Kidney glomerular epithelial cell (primary cell): ENCODE data around the gene ACADL.
"Not testable (repeated sequence)": the region's sequence is repeated elsewhere in the genome, so short reads cannot be mapped to it uniquely, and the experiment has no call there.

Experiments
- DNase-seq: peaks from one replicate; lab custom pipeline; 2025; lab: John Stamatoyannopoulos, UW

Gene ACADL

DNA sequence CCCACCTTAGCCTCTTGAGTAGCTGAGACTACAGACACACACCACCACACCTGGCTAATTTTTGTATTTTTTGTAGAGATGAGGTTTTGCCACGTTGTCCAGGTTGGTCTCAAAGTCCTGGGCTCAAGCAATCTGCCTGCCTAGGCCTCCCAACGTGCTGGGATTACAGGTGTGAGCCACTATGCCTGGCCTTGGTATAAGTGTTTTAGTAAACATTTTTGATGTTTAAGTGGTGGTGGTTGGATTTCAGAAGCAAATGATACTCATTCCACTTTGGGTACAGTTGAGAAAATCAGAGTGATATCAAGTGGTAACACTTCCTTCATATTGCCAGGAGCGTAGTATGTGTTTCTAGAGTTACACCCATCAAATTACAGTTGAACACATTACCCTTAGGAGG lies 25.4 kb downstream of the ACADL start:
- DNase-seq, result no peak

DNA sequence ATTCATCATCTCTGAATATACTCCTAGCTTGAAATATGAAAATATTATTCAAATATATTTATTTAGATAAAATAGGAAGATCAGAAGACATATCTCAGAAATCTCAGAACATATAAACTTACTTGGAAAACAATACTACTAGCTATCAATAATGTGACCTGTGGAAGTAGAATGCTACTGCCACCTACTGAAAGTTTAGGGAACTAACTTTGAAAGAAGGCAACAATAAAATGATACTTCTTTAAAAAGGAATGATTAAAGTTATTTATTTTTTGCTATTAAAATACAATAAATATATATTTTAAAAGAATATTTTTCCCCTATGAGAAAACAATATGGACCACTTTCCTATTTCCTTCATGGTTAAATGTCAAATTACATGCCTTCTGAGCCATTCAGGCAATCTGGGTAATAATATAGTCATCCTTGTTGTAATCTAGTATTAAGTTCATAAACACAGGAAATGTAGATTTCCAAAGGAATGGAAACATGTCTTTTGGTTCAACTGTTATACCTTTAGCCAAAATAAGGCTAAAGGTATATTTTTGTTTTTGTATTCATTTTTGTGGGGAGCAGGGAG lies 26.0 kb downstream of the ACADL start:
- peak; percentile 67 for DNase-seq

DNA sequence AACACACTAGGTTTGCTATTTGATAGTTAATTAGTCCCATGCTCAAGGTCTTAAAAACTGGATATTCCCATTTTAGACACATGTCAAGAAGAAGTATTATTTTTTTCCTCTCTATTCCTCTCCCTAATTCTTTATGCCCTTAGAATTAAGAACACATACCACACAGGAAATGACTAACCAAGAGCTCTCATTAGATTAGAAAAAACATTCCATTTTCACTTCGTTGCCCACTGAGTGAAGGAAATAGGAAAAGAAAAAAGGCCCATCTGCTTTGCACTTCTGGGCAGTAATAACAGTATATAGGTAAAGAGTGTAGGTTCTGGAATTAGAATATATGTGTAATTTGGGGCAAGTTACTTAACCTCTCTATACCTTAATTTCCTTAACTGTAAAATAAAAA lies 26.9 kb downstream of the ACADL start:
- peak; percentile 61 for DNase-seq

DNA sequence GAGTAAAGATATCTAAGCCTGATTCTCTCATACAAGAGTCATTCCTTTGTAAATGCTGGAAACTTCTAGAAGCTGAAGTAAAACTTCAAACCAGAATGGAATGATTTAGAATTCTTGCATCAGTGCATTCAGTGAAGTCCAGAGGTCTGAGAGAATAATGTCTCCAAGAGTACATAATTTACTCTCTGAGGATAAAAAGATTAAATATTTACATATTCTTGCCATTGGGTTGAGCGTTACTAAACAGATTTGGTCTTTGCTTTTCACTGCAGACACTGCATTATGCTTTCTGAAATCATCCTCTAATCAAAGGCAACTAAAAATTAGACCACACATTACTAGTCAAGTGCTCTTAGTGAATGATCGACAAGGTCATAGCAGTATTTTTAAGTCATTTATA lies 27.5 kb downstream of the ACADL start:
- no peak for DNase-seq

DNA sequence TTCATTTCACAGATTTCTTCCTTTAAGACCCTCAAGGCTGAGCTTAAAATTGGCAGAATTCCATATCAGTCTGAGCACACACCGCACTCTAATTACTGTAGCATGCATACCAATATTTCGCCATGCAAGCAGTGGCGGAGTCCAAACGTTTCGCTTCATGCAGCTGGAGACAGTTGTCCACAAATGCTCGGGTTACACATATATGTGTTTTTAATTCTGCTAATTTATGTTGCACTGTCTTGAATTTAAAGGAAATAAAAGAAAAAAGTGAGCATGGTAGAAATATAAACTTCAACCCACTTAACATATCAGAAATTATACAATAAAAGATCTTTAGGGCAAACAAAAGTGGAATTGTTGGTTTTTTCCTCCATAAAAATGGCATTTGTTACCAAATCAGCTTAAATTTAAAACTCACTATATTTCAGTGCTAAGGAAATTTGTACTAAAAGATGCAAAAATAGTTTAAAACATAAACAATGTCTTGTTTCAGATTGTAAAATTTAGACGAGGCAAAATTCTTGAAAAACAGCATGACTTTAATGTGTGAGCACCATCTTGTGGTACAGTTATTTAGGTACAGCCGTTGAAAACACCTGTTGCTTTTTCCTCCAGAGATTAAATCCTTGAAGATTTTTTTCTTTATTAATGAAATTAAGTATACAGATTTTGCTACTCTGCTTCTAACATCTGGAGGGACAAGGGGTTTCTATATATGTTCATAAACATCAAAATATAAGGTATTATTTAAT lies 30.0 kb downstream of the ACADL start:
- peak; percentile 53 for DNase-seq

DNA sequence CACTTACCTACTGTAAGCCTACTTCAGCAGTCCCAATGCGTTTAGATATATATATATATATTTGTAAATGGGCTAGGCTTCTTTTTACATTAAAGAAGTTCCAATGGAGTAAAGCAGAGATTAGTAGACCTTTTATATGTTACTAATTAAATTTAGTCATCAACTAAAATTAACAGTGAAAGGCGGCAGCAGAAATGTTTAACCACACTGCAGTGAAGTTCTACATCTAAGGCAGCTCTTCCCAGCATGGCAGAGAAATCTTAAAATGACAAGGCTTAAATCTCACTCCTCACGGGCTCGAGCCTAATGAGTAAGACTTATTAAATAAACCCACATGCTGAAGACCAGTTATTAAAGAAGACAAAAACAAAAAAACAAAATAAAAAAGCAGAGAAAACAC lies 34.9 kb downstream of the ACADL start:
- peak; percentile 41 for DNase-seq

DNA sequence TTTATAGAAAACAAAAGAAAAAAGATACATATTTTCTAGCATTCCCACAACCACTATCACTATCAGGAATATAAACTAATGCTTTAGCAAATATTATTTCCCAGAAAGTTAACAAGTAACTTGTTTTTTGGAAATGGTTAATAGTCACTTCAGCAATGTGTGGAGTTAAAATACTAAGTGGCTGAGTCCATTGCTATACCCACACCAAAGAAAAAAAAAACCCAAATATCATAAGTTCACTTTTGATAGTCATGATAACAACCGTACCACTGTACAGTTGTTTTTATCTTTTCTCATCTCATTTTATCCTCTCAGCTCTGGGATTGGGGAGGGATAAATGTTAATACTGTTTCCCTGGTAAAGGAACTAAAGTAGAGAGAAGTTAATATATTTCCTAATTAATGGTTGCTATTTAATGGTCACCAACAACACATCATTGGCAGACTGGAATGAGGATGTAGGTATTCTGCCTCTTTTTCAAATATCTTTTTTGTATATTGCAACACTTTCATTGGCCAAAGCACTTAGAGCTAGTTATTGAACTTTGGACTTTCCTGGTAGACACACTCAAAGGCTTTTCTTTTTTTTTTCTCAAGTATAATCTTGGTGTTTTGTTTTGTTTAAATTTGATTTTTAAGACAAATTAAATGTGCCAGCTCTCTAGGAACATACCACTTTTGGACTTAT lies 35.7 kb downstream of the ACADL start:
- peak; percentile 58 for DNase-seq

DNA sequence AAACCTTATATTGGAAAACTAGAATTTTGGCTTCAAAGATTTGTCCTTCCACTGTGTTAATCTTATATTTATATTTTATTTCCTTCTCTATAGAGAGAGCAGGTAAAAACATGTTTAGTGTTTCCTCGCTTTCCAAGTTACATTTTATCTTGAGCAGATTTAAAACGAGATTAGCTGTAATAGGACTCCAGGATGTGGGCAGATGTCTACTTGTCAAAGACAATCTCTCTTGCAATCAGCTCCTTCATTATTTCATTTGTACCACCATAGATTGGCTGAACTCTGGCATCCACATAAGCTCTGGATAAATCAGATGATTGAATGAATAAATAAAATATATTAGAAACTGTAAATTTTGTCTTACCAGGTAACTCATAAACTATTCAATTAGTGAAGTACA lies 36.5 kb downstream of the ACADL start:
- DNase-seq, result no peak

DNA sequence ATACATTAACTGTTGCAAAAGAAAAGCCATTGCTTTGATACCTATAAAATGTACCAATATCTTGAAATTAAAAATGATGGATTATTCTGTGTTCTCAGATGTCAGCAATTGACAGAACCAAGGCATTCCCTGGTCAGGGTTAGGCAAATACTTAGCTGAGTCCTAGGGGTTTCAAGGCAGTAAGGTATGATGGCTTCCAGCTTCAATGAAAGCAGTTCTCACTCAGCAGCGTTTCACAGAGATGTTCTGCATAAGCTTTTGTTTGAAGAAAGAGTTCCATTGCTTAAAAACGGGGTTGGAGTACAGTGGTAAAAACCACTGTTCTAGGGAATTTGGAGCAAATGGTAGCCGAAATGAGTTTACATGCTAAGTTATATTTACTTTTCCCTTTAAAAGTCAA lies 37.1 kb downstream of the ACADL start:
- no peak for DNase-seq

DNA sequence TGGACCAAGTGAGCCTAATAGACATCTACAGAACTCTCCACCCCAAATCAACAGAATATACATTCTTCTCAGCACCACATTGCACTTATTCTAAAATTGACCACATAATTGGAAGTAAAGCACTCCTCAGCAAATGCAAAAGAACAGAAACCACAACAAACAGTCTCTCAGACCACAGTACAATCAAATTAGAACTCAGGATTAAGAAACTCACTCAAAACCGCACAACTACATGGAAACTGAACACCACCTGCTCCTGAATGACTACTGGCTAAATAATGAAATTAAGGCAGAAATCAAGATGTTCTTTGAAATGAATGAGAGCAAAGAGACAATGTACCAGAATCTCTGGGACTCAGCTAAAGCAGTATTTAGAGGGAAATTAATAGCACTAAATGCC lies 41.3 kb downstream of the ACADL start:
- DNase-seq, result not testable (repeated sequence)

DNA sequence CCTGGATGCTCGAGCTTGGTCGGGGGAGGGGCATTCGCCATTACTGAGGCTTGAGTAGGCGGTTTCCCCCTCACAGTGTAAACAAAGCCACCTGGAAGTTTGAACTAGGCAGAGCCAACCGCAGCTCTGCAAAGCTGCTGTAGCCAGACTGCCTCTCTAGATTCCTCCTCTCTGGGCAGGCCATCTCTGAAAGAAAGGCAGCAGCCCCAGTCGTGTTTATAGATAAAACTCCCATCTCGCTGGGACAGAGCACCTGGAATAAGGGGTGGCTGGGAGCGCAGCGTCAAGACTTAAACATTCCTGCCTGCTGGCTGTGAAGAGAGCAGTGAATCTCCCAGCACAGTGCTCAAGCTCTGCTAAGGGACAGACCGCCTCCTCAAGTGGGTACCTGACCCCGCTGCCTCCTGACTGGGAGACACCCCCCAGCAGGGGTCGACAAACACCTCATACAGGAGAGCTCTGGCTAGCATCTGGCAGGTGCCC lies 43.6 kb downstream of the ACADL start:
- DNase-seq, result not testable (repeated sequence)

DNA sequence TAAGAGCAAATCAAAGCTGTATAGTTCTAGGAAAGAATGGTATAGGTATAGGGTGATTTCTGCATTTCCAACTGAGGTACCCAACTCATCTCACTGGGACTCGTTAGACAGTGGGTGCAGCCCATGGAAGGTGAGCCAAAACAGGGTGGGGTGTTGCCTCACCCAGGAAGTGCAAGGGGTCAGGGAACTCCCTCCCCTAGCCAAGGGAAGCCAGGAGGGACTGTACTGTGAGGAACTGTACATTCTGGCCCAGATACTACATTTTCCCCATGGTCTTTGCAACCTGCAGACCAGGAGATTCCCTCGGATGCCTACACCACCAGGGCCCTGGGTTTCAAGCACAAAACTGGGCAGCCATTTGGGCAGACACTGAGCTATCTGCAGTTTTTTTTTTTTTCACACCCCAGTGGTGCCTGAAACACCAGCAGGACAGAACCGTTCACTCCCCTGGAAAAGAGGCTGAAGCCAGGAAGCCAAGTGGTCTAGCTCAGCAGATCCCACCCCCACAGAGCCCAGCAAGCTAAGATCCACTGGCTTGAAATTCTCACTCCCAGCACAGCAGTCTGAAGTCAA lies 44.1 kb downstream of the ACADL start:
- not testable (repeated sequence) for DNase-seq

DNA sequence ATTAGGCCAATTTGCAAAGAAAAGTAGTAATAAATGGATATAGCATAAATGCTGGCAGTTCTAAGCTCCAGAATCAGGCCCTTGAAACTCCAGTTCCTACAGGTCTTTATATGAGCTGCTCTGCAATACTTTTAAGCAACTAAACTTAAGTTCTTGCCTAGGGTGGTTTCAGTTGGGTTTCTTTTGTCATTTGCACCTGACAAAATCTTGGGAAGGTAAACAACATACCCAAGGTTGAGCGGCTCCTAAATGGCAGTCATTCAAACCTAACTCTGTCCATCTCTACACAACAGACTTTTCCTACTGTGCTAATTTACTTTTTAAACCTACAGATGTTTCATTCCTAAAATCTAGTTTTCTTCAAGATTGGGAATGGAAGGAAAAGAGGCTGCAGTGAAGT lies 44.8 kb downstream of the ACADL start:
- no peak for DNase-seq

DNA sequence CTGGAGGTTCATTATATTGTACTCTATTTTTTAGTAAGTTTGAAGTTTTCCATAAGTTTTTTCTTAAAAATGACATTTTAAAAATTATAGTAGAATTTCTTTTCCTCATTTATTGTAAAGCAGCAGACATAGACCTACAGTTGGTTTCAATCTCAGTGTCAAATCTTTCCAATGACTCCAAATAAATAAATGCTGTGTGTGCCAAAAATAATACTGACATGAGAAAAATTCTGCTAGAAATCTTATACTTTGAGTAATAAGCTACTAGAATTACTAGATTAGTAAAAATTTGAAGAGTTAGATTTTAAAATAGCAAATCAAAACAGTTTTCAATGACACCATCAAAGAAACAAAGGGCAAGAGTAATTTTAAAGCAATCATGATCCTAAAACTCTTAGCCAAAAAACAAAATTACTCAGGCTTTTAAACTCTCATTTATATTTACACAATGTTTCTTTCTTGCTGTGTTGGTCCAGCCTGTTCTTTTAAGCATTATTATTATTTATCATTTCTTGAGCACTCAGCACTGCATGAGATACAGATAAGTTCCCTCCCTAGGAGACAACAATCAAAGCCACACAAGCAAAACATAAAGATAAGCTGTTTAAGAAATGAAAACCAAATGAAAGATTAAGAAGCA lies 45.8 kb downstream of the ACADL start:
- no peak for DNase-seq

DNA sequence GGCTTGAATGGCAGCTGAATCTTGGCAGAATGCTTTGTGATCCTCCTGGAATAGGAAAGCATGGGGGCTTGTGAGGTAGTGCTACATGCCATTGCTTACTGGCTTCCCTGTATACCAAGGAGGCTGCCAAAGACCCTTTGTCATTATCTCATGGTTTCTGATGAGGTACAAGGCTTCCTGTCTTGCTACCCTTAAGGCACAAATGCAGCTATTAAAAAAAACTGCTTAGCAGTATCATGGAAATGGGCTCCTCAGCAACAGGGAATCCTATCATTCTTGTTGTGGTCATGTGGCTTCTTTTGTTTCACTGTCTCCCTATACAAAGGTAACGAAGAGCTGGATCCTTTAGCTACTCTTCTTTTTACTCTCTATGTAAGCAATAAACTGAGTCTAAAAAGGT lies 47.5 kb downstream of the ACADL start:
- DNase-seq, result no peak

DNA sequence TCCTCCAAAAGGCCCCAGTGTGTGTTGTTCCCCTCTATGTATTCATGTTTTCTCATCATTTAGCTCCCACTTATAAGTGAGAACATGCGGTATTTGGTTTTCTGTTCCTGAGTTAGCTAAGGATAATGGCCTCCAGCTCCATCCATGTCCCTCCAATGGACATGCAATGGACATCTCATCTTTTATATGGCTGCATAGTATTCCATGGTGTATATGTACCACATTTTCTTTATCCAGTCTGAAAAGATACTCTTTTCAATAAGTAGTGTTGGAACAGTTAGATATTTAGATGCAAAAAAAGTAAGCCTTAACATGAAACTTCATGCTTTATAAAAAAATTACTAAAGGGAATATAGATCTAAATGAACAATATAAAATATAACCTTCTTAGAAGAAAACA lies 48.1 kb downstream of the ACADL start:
- DNase-seq, result not testable (repeated sequence)

DNA sequence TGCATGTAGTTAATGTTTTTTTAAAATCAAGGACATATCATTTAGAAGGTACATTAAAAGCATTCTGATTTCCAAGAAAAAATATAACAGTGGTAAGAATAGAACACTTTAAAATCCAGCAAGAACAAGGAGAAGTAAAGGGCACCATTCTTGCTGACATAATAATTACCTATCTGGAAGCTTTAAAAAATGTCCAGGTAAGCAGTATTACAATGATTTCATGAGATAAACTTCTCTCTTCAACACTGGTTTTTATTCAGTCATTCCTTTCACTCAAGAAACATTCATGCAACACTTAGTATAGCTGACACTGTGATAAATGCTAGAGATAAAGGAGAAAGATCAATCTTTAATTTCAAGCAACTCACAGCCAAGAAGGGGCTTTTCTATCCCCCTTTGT lies 51.2 kb downstream of the ACADL start:
- no peak for DNase-seq

DNA sequence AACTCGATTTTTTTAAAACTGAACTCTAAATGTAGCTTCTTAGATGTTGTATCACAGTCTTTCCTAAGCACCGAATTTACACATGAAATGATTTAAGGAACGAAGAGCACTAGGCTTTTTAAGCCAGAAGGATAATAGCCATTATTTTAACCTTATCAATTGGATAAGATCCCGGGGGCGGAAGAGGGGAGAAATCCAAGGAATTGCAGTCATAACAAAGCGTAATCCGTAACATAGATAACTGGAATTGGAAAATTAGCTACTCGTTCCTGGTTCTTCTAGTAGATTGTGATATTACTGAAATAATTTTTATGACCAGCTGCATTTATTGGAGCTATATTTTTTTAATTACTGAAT lies 53.0 kb downstream of the ACADL start:
- no peak for DNase-seq

DNA sequence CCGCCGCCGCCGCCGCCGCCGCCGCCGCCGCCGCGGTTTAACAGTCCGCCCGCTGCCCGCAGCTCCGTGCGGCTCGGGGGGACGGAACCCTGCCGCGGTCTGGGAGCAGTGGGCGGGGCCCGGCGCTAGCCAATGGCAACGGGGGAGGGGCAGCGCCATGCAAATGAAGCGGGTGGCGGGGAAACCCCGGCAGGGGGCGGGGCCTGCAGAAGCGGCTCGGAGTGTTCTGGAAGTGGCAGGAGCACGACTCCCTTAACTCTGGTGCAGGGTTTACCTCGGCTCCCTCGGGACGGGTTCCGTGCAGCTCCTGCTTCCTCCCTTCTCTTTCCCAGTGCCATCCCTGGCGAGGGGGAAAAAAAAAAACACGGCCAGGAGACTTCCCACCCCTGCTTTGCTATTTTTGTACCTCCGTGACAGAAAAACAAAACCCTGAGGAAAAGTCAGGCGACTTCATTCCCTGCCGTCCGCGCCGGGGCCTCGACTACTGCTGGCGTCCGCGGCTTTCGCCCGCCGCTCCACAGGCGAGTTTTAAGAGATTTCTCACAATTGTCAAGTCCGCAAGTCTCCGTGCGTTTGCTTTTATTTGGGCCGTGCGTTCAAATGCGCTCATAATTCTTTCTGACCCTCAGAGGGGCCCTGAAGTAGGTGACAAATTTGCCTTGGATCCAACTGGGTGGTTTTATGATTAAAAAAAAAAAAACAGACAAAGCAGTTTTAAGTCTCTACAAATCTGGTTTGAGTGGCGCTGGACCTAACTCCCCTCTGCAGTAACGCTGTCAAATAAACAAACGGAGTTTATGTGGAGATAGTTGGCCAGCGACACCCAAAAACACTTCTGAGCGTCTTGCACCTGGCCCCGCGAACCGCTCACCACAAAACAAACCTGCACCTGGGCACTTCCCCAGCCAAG lies 53.7 kb downstream of the ACADL start, which contains the start of gene KANSL1L:
Gene KANSL1L (minus strand): TSS at position 101 of the 910 bp plus-strand sequence. CDS start 16,827 bp downstream, outside the sequence.
- DNase-seq, result peak; percentile 81

DNA sequence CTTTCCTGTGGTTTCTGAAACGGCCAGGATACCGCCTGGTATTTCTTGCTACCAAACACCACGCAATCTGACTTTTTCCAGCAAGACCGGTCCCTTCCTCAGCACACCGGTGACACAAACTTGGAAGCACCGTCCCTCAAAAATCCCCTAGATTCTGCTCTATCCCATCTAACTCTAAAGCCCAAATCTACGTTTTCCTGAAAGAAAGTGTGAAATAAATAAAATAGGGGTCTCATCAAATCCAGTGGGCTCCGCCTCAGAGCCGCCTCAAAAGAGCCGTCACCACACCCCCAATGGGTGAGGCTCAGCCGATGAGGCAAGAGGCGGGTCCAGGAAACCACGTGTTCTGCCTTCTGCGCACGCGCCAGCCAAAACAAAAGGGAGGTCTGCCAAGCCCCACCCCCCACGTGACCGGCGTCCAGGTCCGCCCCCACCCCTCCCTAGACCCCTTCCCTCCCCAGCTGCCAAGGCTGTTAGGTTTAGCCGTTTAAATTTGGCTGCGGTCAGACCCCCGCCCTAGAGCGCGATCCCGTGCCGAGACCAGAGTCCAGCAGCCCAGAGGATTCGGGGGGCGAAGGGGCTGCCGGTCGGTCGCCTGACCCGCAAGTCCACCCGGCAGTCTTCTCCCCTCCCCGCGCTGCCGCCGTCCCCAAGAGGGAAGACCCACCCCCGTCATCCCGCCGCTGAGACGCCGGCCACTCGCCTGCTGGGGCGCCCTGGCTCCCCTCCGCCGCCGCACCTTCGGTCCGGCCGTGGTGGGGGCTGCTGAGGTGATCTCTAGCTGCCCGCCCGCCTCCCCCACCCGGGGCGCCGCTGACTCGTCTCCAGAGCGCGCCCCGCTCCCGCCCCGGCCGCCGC lies 54.6 kb downstream of the ACADL start:
- DNase-seq, result peak; percentile 88

DNA sequence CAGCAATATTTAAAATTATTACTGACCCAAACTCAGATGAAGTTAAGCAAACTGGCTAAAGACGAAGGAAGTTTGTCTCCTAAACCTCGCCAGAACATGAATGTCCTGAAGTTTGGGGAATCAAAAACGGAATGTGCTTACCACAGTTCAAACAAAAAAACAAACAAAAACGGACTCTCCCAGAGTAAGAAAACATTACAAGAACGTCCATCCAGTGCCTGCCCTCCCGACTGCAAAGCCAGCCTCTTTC lies 55.1 kb downstream of the ACADL start:
- no peak for DNase-seq
